ENCODE data around the gene GFM1.

The GFM1 gene

GRCh38 chr3:158728851-158729250, 84.5 kb downstream of the GFM1 start:
- no peak for TF ChIP-seq CTCF (IDR thresholded peaks at IDR 0.05; ENCODE audit: low read depth, low read length, missing control alignments)
- DNase-seq (ENCODE audit: extremely low read depth, low read depth) = no peak
- H3K4me3 ChIP-seq (replicated peaks; ENCODE audit: low read depth, low read length) = no peak overlapping the region

DNA sequence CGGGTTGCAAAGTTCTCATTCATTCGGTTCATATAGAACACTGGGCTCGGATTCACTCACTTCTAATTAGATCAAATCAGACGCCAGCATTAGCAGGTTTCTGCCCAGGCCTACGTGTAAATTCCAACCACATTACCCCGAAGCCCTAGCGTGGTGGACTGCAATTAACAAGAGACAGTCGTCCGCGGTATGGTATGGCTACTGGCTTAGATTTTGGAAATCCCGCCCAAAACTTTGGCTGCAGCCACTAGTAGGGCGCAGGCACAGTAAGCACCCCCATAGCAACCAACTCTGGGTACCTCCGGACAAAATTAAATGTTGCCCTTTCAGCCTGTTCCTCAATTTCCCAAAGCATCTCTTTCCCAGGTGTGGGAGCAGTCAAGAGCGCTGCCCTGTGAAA, 87.2 kb downstream of the GFM1 start:
- no peak for TF ChIP-seq CTCF (IDR thresholded peaks at IDR 0.05; ENCODE audit: low read depth, low read length, missing control alignments)
- peak overlapping the region; percentile 46 for H3K4me3 ChIP-seq (replicated peaks; ENCODE audit: low read depth, low read length)
- no peak for DNase-seq (ENCODE audit: extremely low read depth, low read depth)

GRCh38 chr3:158731938-158732855, 87.9 kb downstream of the GFM1 start, which contains the start of gene RARRES1:
RARRES1 (minus strand) TSS chr3:158732457; CDS start chr3:158732415, 42 bp downstream.
- peak within 1 kb of the TSS; percentile 46 for H3K4me3 ChIP-seq (replicated peaks; ENCODE audit: low read depth, low read length)
- no peak for TF ChIP-seq CTCF (IDR thresholded peaks at IDR 0.05; ENCODE audit: low read depth, low read length, missing control alignments)
- no peak for DNase-seq (ENCODE audit: extremely low read depth, low read depth)

GRCh38 chr3:158732856-158733200, 88.5 kb downstream of the GFM1 start:
- TF ChIP-seq CTCF (IDR thresholded peaks at IDR 0.05; ENCODE audit: low read depth, low read length, missing control alignments) = no peak
- DNase-seq (ENCODE audit: extremely low read depth, low read depth) = no peak
- peak overlapping the region; percentile 46 for H3K4me3 ChIP-seq (replicated peaks; ENCODE audit: low read depth, low read length)

DNA sequence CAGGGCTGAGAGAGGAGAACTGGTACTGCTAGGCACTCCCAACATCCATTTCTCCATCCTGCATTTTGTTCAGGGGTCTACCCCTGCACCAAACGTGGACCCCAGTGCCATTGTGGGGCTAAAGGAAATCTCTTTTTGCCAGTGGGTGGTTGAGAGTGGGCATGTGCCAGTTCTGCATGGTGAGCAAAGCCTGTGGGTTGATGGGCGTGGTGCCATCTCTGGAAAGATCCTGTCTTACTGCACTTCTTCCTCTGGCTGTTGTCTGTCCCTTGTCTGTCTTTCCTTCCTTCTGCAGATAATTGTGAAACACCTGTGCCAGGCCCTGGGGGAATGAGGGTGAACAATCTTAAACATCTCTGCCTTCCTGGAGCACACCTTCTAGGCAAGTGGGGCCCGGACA, 89.3 kb downstream of the GFM1 start:
- DNase-seq (ENCODE audit: extremely low read depth, low read depth) = no peak
- H3K4me3 ChIP-seq (replicated peaks; ENCODE audit: low read depth, low read length) = no peak overlapping the region
- TF ChIP-seq CTCF (IDR thresholded peaks at IDR 0.05; ENCODE audit: low read depth, low read length, missing control alignments) = no peak

DNA sequence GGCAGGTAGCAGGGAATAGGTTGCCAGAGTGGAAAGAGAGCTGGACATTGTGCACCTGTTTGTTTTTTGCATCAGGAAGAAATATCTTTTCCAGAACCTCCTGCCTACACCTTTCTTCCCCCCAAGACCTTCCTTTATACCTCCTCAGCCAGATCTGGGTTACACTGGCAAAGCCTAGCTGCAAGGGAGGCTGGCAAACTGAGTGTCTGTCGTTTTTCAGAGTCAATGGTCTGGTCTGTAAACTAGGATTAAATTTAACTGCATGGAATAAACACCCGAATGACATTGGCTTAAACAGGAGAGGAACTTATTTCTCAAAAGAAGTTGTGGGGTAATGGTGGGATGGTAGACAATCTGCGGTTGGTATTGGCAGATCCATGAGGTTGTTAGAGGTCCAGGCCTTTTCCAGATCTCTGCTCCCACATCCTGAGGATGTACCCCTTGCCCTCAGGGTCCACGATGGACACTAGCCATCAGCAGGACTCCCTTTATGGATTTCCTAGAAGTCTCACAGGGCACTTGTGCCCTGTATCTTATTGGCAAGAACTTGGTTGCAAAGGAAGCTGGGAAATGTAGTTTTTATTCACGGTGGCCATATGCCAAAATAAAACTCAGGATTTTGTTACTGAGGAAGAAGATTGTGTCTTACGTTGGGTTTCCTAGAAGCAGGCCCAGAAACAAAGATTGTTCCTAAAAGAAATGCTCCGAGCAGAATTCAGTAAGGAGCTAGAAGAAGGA, 91.1 kb downstream of the GFM1 start:
- no peak overlapping the region for H3K4me3 ChIP-seq (replicated peaks; ENCODE audit: low read depth, low read length)
- no peak for DNase-seq (ENCODE audit: extremely low read depth, low read depth)
- no peak for TF ChIP-seq CTCF (IDR thresholded peaks at IDR 0.05; ENCODE audit: low read depth, low read length, missing control alignments)
